HG03432 (cell line): ENCODE measurements around the gene CCDC30.

ENCODE experiments used
- ATAC-seq: cut with Tn5 transposase; IDR thresholded peaks from one replicate; pipeline ENCODE4 v1.9.1; 2021; ENCODE audit warnings: mild to moderate bottlenecking, moderate library complexity; ENCODE audit not compliant: unreplicated experiment

CCDC30 gene

DNA sequence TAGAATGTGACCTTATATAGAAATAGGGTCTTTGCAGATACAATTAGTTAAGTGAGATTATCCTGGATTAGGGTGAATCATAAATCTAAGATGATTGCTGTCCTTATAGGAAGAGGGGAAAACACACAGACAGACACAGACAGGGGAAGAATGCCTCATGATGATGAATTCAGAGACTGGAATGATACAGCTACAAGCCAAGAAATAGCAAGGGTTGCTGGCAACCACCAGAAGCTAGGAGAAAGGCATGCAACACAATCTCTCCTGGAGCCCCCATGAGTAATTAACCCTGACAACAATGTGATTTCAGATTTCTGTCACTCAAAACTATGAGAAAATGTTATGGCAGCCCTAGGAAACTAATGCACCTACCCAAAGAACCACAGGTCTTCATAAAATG, 176.0 kb downstream of the CCDC30 start:
- ATAC-seq = no peak

DNA sequence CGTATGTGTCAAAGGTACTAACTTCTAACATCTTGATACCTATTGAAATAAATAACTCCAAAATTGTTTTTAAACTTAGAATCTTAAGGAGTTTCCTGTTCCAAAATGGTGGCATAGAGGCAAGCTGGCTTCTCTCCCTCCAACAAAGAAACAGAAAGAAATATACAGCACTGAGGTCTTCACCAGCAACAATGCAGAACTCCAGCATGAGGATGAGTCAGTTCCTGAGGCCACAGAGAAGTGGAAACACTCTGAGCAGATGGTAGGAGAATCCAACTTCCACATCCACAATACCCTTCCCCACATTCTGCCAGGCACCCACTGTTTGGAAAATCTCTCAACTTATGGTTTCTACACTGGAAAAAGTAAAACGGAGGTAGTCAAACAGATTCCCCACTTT, 183.0 kb downstream of the CCDC30 start:
- no peak for ATAC-seq

DNA sequence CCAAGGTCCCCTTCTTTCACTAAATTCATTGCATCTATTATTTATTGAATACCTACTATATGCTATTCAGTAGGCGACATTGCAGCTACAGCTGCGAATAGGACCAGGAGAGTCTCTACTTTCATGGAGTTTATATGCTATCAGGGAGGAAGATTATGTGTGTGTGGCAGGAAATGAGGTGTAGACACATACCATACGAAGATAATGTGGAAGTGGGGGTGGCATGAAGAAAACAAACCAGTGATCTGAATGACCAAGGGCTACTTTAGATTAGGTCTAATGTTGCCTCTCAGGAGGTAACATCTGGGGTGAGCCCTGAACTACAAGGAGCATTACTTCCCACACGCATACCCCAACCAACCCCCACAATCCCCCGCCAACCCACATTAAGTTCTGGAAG, 194.1 kb downstream of the CCDC30 start:
- no peak for ATAC-seq

DNA sequence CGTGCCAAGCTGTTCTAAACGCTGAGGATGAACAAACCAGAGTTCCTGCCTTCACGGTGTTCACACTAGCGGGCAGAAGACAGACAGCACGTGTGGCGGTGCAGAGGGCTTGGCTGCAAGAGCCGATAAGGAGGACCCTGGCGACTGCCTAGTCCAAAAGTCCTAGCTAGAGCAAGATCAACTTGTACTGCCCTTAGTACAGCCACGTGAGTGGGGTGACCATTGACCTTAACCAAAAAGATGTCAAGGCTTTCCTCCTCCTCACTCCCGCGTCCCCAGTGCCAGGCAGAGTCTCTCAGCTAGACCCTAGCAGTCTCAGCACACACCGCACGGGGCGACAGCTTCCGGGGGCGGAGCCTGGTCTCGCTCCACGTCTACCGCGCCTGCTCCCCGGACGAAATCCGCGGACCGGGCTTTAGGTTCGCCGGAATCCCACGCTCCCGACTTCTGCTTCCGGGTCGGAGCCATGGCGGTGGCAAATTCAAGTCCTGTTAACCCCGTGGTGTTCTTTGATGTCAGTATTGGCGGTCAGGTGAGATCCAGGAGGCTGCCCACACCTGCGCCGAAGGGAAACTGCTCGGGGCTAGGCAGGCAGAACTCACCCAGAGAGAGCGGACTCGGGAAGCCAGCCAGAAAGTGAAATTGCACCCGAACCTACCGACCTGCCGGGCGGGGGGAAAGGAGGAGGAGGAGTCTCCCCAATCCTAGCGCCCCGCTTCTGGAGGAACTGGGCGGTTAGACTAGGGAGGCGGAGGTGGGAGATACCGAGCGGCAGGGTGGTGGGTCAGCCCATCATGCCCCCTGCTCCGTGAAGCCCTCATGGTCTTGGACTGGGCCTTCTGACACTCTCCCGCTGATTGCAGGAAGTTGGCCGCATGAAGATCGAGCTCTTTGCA, 195.1 kb downstream of the CCDC30 start, which contains the start of gene PPIH:
Gene PPIH (plus strand): TSS at position 443 of the 896 bp plus-strand sequence. CDS start 24 bp downstream, at position 467.
- ATAC-seq = peak; percentile 95

DNA sequence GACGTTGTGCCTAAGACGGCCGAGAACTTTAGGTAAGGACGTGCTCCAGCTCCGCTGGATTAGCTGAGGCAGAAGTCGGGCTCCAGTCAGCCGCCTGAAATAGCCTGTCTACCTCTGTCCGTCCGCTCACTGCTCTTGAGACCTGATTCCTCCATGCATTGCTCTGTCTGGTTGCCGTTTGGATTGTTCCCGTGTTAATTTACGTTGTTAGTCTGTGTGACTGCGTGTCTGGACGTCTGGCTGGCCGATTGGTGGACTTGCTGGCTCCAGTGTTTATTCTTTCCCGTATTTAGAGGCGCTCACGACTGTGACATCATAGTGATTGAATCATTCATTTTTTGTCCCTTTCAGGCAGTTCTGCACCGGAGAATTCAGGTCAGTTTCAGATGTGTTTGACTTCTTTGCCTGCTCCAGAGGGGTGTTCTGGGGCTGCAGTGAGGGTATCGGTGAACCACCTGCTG, 195.8 kb downstream of the CCDC30 start:
- ATAC-seq = no peak

DNA sequence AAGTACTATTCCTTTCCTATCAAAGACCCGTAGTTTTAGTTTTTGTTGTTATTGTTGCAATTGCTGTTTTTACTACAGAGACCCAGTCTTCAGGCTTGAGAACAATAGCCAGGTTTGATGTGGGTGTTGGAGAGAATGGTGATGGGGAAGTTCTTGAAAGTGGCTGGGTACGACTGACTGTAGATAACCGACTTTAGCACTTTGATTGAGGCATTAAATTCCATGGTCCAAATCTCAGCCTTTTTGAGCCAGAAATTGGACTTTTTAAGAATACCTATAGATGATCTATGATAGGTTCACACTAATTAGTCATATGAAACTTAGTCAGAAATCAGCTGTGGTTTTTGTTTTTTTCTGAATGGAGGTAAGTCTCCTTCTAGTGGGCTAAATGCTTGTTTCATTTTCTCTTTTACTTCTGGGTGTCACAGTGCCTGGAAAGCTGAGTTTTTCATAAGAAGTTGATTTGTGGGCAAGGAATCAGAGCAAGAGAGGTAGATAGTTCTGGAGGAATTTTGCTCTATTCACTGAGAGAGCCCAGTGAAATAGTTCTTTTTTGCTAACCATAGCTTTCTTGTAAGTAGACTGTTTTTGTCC, 197.9 kb downstream of the CCDC30 start:
- no peak for ATAC-seq

DNA sequence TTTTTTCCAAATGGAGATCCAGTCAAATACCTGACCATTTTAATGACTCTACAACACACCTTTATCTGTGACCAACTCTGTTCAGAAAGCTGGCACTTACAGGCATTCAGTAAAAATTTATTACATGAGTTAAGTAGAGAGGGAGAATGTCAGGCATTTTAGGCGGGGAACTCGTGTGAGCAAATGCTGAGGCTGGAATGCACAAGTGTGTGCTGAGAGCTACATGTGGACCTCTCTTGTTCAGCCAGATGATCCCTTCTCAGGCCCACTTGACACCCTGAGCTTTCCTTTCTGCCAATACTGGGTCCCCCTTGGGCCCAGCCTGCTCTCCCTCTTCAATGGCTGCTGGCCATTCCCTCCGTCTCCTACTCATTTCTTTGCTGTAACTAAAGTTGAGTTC, 206.8 kb downstream of the CCDC30 start:
- no peak for ATAC-seq

DNA sequence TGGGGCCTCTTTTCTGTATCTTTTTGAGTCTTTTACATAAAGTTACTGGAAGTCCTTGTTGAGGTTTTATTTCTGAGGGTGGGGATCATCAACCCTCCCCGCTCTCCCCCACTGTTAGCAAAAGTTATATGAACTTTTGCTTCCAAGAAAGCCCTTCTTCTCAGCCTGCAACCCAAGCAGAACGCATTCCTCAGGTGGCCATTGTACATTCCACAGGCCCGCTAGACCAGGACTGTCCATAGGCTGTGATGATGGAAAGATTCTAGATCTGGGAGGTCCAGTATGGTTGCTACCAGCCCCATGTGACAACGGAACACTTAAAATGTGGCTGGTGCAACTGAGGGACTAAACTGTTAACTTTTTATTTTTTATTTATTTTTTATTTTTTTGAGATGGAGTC, 207.3 kb downstream of the CCDC30 start:
- ATAC-seq = no peak

DNA sequence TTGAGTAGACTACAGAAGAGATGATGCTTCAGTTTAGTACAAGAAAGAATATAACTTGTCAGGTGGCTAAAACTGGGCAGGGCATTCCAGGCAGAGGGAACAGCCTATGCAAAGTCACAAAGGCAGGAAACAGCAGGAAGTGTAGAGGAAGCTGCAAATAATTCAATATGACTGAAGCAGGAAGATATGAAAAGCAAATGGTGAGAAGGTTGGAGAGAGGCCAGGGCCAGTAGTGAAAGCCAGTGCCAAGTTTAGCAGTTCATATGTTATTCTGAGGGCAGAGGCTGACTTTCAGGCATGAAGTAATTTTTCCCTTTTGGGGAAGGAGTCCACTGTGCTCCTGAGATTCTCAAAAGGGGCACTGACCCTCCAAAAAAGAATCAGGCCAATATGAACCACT, 211.1 kb downstream of the CCDC30 start:
- no peak for ATAC-seq

DNA sequence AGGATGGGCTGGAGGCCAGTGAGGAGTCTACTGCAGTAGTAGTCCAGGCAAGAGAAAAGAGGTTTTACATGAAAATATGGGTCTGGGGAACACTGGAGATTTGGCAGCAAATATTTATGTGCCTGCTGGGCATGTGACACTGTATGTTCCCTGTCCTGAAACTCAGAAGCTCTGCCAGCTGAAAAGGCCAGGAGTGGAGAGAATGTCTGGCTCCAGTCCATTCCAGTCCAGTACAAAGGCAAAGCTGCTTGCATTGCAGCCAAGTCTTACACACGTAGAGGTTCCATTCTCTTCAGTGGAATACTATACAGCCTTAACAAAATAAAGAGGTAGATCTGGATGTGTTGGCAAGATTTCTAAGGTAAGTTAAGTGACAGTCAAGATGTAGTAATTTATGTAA, 211.6 kb downstream of the CCDC30 start:
- ATAC-seq = no peak

DNA sequence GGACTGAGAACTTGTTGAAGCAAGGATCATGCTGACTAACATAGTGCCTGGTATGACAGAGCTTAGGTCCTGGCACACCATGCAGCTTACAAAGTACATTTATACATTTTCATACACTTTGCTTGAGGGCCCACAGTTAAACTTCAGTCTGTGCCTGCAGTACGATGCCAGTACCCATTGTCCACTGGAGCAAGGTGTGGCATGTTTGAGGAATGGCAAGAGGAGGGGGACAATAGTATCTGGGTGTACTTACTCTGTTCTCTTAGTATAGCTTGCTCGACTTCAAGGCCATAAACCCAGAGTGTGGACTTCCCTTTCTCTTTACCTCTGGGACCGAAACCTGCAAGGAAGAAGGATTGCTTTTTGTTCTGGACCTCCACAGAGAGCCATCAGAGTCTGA, 212.4 kb downstream of the CCDC30 start:
- no peak for ATAC-seq

DNA sequence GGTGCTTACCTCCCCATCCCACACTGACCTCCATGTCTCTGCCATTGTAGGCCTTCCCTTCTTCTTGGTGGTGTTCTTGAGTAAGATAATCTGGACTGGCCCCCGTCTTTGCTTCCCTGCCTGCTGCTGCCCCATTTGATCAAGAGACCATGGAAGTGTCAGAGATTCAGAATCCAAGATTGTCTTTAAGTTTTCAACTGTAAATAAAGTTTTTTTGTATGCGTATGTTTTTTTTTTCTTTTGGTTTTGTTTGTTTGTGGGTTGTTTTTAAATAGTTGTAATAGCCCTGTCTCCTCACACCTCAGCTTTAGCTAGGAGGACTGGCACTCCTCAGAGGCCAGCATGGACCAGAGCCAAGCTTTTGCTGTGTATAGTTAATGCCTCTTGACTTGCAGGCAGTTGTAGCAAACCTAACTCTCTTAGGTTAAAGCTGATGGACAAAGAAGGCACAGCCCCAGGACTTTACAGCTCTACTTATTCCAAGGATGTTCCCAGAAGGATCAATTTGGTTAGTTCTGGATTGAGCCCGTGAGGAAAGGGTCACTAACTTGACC, 213.5 kb downstream of the CCDC30 start:
- ATAC-seq = no peak

DNA sequence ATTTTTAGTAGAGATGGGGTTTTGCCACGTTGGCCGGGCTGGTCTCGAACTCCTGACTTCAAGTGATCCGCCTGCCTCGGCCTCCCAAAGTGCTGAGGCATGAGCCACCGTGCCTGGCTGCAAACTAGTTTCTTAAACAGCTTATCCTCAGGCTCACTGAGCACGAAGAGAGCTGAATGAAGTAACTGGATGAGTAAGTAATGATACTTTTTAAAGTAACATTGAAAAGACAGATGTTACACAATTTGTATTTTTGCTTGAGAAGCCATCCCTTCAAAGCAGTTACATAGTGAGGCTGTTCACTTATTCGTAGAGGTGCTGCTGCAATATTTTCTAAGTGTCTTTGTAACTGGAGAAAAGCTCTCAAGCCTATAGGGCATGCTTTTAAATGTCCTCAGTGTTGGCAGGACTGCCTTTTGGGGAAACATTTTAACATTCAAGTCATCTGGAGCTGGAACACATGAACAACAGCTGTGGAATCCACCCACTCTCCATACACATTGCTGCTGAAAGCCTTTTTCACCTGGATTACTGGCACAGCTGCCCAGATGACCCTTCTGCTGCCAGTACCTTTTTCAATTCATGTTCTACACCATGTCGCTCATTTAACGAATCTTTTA, 216.4 kb downstream of the CCDC30 start:
- ATAC-seq = no peak

DNA sequence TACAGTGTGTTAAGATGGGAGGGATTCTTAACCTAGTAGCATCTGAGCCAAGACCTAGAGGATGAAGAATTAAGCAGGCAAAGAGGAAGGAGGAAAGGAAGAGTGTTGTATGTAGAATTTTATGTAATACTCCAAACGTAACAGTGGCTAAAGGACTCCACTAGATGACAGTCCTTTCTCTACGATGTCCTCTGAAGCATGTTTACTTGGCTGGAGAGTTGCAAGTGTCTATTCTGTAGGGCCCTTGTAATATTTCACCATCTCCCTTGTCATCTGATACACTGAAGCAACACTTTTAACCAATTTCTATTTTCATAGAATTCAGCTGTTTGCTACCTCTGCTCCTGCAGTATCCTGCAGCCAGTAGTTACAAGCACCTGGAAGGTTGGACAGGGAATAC, 217.0 kb downstream of the CCDC30 start:
- ATAC-seq = no peak

DNA sequence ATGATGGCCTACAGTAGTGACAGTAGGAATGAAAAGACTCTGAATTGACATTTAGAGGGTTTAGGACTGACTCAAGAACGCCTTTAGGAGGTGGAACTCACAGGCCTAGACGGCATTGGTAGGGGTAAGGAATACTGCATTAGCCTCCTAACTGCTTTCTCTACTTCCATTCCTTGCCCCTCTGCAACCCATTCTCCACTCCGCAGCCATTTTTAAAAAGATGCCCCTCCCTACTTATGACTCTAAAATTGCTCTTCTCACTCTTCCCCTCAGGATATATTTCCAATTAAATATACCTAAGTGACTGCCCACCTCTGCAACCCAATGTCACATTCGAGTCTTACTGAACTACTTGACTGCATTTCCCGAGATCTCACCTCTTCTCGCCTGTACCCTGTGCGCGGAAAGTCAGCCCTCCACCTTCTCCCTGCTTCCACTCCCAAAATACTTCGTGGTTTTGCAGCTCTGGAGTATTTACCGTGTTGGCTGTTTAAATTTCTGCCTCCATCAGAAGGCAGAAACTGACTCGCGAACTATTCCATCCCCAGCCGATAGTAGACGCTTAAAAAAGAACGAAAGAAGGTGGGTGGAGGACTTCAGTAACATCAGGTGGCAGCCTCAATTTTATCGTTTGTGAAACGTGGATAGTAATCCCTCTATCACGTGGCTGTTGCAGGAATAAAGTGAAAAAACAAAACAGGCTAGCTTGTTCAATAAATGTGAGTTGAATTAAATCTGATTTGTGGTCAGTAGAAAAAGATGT, 218.0 kb downstream of the CCDC30 start:
- no peak for ATAC-seq

DNA sequence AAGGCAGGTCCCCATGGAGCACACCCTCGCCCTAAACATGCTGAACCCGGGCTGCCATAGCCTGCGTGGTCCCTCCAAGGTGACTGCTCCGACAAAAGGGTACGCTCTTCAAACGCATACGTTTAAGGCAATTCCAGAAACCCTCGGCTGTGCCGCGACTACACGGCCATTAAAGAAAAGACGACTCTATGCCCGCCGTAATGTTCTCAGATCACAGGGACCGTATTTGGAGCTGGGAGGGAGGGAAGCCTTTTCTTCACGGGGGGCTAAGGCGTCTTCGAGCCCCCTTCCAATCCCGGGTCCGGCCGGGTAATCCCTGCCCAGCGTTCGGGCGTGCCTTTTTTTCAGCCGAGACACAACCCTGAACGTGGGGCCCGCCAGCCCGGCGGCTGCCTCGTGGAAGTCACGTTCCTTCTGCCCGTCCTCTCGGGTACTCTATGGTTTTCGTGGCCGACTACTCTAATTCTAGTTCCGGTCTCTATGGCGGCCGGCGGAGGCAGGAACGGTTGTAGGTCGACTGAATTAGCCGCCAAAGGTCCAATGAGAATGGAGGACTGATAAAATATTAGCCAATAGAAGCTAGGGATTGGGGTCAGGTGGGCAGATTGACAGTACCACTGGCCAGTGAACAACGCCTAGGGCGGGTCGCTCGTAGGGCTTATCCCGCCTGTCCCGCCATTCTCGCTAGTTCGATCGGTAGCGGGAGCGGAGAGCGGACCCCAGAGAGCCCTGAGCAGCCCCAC, 218.8 kb downstream of the CCDC30 start, which contains the start of gene YBX1:
Gene YBX1 (plus strand): TSS at position 678 of the 743 bp plus-strand sequence. CDS start 148 bp downstream, outside the sequence.
- peak; percentile 88 for ATAC-seq

DNA sequence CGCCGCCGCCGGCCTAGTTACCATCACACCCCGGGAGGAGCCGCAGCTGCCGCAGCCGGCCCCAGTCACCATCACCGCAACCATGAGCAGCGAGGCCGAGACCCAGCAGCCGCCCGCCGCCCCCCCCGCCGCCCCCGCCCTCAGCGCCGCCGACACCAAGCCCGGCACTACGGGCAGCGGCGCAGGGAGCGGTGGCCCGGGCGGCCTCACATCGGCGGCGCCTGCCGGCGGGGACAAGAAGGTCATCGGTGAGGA, 219.3 kb downstream of the CCDC30 start:
- ATAC-seq = peak; percentile 26

DNA sequence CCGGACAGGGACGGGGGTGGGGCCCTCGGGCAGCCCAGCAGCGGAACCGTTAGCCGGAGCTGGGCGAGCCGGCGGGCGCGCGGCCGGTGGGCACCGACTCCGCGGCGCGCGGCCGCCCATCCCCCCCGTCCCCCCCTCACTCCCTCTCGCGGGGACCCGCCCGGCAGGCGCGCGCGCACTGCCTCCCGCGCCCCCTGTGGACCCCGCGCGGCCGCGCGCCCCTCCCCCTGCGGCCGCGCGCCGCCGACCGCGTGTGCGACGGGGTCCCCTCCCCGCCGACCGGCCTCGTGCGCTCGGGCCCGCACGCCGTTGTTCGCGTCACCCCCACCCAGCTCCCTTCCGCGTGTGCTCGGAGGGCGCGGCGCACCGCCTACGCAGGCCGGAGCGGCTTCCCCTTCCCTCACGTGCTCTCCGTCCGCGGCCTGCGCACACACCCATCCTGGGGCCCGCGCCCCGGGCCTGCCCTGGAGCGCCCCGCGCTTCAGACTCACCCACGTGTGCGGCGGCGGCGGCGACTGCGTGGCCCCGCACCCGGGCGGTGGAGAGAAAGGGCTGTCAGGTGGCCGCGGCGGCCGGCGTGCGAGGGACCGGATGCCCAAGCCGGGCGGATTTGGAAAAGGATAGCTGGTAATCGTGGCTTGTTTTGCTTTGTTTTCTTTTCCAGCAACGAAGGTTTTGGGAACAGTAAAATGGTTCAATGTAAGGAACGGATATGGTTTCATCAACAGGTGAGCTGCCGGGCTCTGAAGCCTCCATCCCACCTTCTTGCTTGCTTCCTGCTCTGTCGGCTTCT, 219.8 kb downstream of the CCDC30 start:
- peak; percentile 50 for ATAC-seq

DNA sequence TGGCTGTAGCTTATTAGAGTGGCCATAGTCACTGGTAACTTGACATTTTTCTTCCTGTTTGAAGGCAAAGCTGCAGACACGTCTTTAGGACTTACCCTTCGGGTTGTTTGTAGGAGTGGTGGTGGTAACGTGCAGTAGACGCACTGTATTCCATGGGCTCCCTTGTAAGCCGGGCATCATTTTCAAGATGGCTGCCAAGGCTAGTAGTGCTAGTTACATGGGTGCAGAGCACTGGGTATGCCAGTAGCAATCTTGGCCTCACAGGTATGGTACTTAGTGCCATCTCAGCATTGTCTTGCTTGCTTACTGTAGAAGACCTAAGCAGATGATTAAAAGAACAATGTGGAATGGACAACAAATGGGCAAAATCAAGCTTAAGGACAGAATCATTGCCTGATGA, 221.1 kb downstream of the CCDC30 start:
- ATAC-seq = no peak
